Stimulated activated CD8-positive, alpha-beta memory T cell treated with anti-CD3 and anti-CD28 coated beads, Interleukin-2, amount 100 ng/mL, for 48 hours (primary cell): ENCODE results near the gene AURKAIP1.
"Not testable (repeated sequence)": the region's sequence is repeated elsewhere in the genome, so short reads cannot be mapped to it uniquely, and the experiment has no call there.

Experiments
- DNase-seq, 2 donors: peaks; one replicate each; pipeline ENCODE4 v3.0.0-alpha.2; 2020; ENCODE audit warnings: low read depth in 2 of 2

AURKAIP1 gene

DNA sequence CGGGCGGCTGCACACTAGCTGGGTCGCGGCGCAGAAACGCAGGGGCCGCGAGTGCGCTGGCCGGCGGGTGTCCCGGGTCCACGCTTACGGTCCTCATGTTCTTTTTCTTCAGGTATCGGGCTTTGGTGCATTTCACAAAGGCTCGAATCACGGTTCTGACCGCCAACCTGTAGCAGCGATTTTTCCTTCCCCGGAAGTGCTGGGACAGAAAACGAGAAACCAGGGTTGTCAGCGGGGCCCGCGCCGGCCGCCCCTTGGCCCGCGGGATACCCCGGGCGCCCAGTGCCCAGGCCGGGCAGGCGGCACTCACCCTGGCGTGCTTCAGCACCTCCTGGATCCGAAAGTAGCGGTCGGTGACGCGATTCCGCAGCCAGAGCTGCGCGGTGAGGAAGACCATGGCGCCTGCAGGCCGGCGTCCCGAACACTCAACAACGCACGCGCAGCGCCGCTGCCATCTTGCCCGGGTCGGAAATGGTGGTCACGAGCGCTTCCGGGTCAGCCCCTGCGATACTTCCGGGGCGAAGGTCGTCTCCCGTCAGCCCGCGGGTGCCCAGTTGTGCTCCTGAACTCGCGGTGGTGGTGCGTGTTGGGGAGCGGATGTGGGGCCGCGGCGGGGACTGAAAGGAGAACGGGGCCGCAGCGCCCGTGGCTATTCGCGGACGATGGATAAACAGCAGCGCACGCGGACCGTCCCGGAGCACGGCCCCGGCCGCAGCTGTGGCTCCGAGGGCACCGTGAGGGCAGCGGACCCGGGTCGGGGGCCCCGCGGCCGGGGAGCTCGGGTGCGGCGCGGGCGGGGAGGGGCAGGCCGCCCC is 32.0 kb upstream of the AURKAIP1 start, which contains the start of gene MRPL20:
TSS of gene MRPL20 (minus strand) at position 473 of the 815 bp plus-strand sequence. CDS start at position 397, 76 bp downstream.
- DNase-seq = peak; percentile 92 to 93

- DNase-seq = no peak
These were observed 31.3 kb upstream of the AURKAIP1 start for GRCh38 chr1:1406101-1406820.

GRCh38 chr1:1403653-1404052 is 28.6 kb upstream of the AURKAIP1 start:
- DNase-seq = no peak

DNA sequence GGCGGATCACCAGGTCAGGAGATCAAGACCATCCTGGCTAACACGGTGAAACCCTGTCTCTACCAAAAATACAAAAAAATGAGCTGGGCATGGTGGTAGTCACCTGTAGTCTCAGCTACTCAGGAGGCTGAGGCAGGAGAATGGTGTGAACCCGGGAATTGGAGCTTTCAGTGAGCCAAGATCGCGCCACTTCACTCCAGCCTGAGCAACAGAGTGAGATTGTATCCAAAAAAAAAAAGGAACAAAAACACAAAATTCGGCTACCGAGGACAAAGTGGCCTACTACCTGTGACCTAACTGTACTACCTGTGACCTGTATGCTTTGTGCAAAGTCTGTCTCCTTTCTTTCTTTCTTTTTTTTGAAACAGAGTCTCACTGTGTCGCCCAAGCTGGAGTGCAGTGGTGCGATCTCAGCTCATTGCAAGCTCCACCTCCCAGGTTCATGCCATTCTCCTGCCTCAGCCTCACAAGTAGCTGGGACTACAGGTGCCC is 27.9 kb upstream of the AURKAIP1 start:
- DNase-seq = not testable (repeated sequence)

GRCh38 chr1:1402072-1402900 is 27.3 kb upstream of the AURKAIP1 start:
- DNase-seq = no peak

- no peak for DNase-seq
These were observed 26.5 kb upstream of the AURKAIP1 start for GRCh38 chr1:1401457-1402010.

DNA sequence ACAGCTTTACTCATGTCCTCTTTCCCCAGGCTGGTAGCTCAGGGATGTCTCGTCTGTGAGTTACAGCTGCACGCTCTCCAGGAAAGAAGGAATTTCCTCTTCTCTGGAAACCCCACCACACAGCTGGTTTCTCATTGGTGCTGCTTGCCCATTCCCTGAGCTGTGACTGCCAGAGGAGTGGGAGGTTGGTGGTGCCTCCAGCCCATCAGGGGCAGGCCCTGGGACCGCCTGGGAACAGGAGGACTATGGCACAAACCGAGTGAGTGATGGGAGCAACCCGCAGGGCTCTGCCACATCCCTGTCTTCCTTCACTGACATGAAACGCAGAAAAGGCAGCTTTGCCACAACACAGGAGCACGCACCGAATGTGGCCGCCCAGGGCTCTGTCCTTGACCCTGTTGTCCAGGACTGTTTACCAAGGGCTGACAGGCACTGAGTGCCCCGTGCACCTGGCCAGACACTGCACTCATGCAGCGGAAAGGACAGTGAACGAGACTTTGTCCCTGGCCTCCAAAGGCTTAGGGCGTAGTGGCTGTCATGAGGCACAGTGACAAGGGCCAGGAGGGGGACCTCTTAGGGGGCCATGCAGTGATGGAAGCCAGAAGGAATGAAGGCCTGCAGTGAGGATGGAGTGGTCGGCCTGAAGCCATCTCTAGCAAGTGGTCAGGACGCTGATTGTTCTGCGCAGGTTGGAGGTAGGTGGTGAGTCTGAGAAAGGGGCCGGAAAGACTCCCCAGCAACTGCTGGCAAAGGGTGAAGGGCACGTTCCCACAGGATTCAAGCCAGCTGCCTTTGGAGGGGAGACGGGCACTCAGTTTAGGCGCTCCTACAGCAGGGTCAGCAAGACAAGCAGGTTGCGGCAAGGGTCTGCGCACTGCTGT is 25.8 kb upstream of the AURKAIP1 start:
- DNase-seq = no peak

- no peak for DNase-seq
These were observed 25.0 kb upstream of the AURKAIP1 start for GRCh38 chr1:1399872-1400575.

GRCh38 chr1:1399187-1399871 is 24.3 kb upstream of the AURKAIP1 start, which contains the start of gene CCNL2:
Gene CCNL2, minus strand, starts transcription at chr1:1399335. Its CDS starts 29 bp downstream, at chr1:1399306.
- peak; percentile 99 to 100 for DNase-seq

GRCh38 chr1:1398677-1399186 is 23.7 kb upstream of the AURKAIP1 start:
- DNase-seq = no peak

DNA sequence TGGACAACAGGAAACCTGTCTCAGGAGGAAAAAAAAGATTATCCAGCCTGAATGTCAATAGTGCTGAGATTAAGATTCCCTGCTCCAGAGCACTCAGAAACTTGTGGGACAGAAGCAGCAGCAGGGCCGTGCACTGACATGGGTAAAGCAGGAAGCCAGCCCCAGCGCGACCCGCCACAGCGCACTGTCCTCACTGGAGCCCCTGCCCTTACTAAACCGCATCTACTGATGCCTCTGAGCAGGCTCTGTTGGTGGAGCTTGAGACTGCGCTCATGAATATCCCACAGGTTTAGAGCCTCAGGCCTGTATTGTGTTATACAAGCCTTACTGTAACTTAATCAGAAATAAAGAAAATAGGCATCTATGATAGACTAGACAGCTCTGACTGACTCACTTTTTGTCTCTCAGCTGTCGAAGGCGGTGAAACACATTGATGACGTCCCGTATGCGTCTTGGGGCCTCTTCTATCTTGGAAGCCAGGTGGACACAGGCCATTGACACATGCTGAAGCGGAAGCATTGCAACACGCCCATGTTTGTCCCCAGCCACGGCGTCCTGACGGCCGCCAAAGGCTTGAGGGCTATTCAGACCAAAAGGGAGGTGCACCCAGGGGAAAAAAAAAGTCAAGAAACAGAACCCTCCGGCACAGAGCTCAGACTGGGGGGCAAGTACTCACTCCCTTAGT is 23.0 kb upstream of the AURKAIP1 start:
- DNase-seq = no peak

DNA sequence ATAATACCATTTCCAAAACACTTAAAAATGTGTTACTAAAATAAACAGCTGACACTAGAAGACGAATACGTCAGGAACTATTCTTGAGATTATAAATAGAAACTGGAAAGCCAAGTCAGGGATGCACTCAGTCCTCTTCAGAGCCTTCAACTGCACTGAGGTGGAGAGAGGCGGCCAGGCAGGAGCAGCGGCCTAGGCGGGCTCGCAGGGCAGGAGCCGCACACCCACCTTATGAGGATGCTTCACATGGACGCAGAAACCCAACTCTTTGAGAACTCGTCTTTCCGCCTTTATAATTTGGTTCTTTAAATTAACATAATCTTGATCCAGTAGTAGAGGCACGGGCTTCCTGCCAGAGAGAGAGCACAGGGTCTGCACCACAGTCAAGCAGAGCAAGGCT is 20.2 kb upstream of the AURKAIP1 start:
- DNase-seq = no peak

DNA sequence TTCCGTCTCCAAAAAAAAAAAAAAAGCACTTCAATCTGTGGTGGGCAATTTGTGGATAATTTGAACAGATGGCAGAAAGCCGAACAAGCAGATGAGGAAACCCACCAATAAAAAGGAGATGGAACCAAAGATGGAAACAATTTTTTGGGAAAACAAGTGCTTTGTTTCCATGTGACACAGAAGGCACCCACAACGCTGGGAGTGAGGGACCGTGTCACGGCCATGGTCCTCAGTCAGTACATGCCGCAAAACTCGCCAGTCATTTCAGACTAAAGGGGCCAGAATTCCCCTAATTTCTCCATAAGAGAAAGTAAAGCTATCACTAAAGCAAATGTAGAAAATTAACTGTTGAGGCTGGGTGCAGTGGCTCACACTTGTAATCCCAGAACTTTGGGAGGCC is 19.1 kb upstream of the AURKAIP1 start:
- DNase-seq = no peak

- no peak for DNase-seq
These were observed 18.4 kb upstream of the AURKAIP1 start for GRCh38 chr1:1393428-1393827.

- DNase-seq = no peak
These were observed 18.0 kb upstream of the AURKAIP1 start for GRCh38 chr1:1393014-1393413.

DNA sequence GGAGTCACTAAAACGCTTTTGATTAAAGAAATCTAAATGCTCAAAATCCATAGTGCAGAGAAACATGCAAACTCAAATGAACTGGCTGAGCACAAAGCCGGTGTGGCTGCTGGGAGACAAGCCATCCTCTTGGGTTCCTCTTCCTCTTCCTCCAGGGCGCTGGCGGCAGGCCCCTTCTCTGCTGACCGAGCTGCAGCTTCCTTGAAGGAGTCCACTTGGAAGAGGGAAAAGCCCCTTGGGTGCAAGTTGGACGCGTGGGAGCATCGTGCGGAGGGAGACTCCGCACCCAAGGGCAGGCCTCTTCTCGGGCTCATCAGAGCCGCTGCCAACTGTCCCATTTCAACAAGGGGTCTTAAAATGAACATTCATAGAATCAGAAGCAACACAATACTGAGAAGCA is 16.2 kb upstream of the AURKAIP1 start:
- DNase-seq = no peak

- no peak for DNase-seq
These were observed 15.7 kb upstream of the AURKAIP1 start for GRCh38 chr1:1390675-1391074.

DNA sequence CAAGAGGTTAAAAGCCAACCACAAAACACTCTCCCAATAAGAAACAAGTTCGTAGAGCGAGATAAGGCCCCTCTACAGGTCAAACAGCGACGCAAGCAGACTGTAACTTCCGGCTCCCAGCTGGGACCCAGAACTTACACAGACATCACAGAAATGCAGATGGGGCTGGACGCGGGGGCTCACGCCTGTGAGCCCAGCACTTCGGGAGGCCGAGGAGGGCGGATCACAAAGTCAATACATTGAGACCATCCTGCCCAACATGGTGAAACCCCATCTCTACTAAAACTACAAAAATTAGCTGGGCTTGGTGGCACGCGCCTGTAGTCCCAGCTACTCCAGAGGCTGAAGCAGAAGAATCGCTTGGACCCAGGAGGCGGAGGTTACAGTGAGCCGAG is 13.1 kb upstream of the AURKAIP1 start:
- DNase-seq = no peak
